COLO668 (cell line): ENCODE data around the gene PADI1.

ENCODE experiments used
- DNase-seq: peaks from one replicate; lab custom pipeline; 2025; ENCODE audit not compliant: unreplicated experiment; lab: John Stamatoyannopoulos, UW

The PADI1 gene

DNA sequence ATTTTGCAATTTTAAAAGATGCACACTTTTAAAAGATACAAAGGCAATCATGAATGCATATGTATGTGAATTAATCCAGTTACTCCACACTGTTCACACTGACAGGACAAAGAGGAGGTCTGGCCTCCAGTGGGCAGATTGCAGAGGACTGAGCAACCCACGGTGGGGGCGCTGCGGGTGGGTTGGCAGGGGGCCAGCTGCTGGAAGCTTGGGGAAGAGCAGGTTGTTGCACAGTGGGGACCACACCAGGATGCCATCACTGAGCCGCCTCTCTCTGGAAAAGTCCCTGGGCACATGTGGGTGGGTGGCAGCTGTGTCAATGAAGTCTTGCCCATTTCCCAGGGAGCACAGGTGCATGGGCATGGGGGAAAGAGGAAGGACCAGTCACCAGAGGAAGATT, 90.4 kb downstream of the PADI1 start:
- DNase-seq, result no peak
